ENCODE results near the gene KCNK2.

- TF ChIP-seq, protein P1, sequence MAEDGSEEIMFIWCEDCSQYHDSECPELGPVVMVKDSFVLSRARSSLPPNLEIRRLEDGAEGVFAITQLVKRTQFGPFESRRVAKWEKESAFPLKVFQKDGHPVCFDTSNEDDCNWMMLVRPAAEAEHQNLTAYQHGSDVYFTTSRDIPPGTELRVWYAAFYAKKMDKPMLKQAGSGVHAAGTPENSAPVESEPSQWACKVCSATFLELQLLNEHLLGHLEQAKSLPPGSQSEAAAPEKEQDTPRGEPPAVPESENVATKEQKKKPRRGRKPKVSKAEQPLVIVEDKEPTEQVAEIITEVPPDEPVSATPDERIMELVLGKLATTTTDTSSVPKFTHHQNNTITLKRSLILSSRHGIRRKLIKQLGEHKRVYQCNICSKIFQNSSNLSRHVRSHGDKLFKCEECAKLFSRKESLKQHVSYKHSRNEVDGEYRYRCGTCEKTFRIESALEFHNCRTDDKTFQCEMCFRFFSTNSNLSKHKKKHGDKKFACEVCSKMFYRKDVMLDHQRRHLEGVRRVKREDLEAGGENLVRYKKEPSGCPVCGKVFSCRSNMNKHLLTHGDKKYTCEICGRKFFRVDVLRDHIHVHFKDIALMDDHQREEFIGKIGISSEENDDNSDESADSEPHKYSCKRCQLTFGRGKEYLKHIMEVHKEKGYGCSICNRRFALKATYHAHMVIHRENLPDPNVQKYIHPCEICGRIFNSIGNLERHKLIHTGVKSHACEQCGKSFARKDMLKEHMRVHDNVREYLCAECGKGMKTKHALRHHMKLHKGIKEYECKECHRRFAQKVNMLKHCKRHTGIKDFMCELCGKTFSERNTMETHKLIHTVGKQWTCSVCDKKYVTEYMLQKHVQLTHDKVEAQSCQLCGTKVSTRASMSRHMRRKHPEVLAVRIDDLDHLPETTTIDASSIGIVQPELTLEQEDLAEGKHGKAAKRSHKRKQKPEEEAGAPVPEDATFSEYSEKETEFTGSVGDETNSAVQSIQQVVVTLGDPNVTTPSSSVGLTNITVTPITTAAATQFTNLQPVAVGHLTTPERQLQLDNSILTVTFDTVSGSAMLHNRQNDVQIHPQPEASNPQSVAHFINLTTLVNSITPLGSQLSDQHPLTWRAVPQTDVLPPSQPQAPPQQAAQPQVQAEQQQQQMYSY (CRISPR knock-in tag; IDR thresholded peaks at IDR 0.05), result no peak
- TF ChIP-seq NFYB (CRISPR knock-in tag; conservative IDR thresholded peaks at IDR 0.05; ENCODE audit: low read depth) (no peak), CTCF (IDR thresholded peaks at IDR 0.05) (no peak), KAT7 (CRISPR knock-in tag; IDR thresholded peaks at IDR 0.05; ENCODE audit: borderline replicate concordance) (no peak), TCF7 (CRISPR knock-in tag; IDR thresholded peaks at IDR 0.05; ENCODE audit: low read depth) (no peak), RELA (CRISPR knock-in tag; IDR thresholded peaks at IDR 0.05; ENCODE audit: borderline replicate concordance) (no peak), NR3C1 (CRISPR knock-in tag; conservative IDR thresholded peaks at IDR 0.05; ENCODE audit: low read depth) (no peak)
- TF ChIP-seq, protein P2, sequence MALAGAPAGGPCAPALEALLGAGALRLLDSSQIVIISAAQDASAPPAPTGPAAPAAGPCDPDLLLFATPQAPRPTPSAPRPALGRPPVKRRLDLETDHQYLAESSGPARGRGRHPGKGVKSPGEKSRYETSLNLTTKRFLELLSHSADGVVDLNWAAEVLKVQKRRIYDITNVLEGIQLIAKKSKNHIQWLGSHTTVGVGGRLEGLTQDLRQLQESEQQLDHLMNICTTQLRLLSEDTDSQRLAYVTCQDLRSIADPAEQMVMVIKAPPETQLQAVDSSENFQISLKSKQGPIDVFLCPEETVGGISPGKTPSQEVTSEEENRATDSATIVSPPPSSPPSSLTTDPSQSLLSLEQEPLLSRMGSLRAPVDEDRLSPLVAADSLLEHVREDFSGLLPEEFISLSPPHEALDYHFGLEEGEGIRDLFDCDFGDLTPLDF (CRISPR knock-in tag; IDR thresholded peaks at IDR 0.05), result no peak
Measured at GRCh38 chr1:215263636-215264035, 181.1 kb downstream of the KCNK2 start.
